SU-DHL-6 (cell line): ENCODE measurements around the gene DHX38.

ENCODE experiments used
- H2AFZ ChIP-seq: fragments of 200-600 bp; sonication (generic); 2 replicates; pipeline ENCODE4 v1.6.1; 2014; ENCODE audit warnings: low read depth, mild to moderate bottlenecking, moderate library complexity, mixed read lengths, antibody characterized with exemption, low read length; ENCODE audit not compliant: severe bottlenecking
- H3F3A ChIP-seq: fragments of 200-600 bp; shearing (Covaris generic); 2 replicates; pipeline ENCODE4 v1.6.0; 2016; ENCODE audit warnings: antibody characterized with exemption, mild to moderate bottlenecking; ENCODE audit not compliant: insufficient read depth
- H3K27ac ChIP-seq: fragments of 200-600 bp; sonication (generic); 2 replicates; pipeline ENCODE4 v1.5.1; 2016; ENCODE audit warnings: low read depth, mild to moderate bottlenecking, low read length, moderate library complexity, mixed read lengths
- H3K27me3 ChIP-seq: fragments of 200-600 bp; sonication (generic), shearing (Covaris generic); 2 replicates; pipeline ENCODE4 v1.6.0; 2014; ENCODE audit warnings: mild to moderate bottlenecking, low read length
- H3K36me3 ChIP-seq: fragments of 200-600 bp; sonication (generic); 2 replicates; pipeline ENCODE4 v1.6.1; 2014; ENCODE audit warnings: mild to moderate bottlenecking, low read length, mixed read lengths
- H3K4me2 ChIP-seq: fragments of 300-600, 200-600 bp; shearing (Covaris generic), sonication (generic); 2 replicates; pipeline ENCODE4 v1.6.0; 2014; ENCODE audit warnings: low read length, low read depth, mild to moderate bottlenecking; ENCODE audit not compliant: poor library complexity, severe bottlenecking
- H3K4me3 ChIP-seq: fragments of 200-600 bp; sonication (generic); 2 replicates; pipeline ENCODE4 v1.5.1; 2014; ENCODE audit warnings: antibody characterized with exemption, low read length, mild to moderate bottlenecking, mixed read lengths; ENCODE audit not compliant: insufficient read depth, poor library complexity, severe bottlenecking
- H3K79me2 ChIP-seq: fragments of 200-600 bp; sonication (generic); 2 replicates; pipeline ENCODE4 v1.6.1; 2014; ENCODE audit warnings: mild to moderate bottlenecking, low read length, moderate library complexity; ENCODE audit not compliant: insufficient read depth
- H3K9ac ChIP-seq: fragments of 200-600 bp; sonication (generic); 2 replicates; pipeline ENCODE4 v1.7.0; 2014; ENCODE audit warnings: mild to moderate bottlenecking, low read length
- H3K9me2 ChIP-seq: fragments of 200-600 bp; sonication (generic); replicated peaks from 2 replicates; pipeline ENCODE4 v1.6.1; 2014; ENCODE audit warnings: low read length; ENCODE audit not compliant: insufficient read depth
- H3K9me3 ChIP-seq: fragments of 200-600 bp; sonication (generic); 2 replicates; pipeline ENCODE4 v1.6.1; 2014; ENCODE audit warnings: low read length, mixed read lengths; ENCODE audit not compliant: insufficient read depth
- H4K20me1 ChIP-seq: fragments of 200-600 bp; sonication (generic); 2 replicates; pipeline ENCODE4 v1.6.1; 2014; ENCODE audit warnings: low read depth, mild to moderate bottlenecking, antibody characterized with exemption, low read length, moderate library complexity, mixed read lengths
- EZH2phosphoT487 ChIP-seq: fragments of 200-600 bp; sonication (generic), shearing (Covaris generic); conservative IDR thresholded peaks from 2 replicates; pipeline ENCODE4 v1.6.1; 2018; ENCODE audit warnings: mild to moderate bottlenecking, antibody characterized with exemption, low read length, moderate library complexity, mixed read lengths
- TF ChIP-seq, protein P1 (sequence below): fragments of 200-600 bp; sonication (generic); IDR thresholded peaks from one replicate; pipeline ENCODE4 v1.5.1; 2017; ENCODE audit warnings: antibody characterized with exemption, mild to moderate bottlenecking, low read length, moderate library complexity; ENCODE audit not compliant: insufficient read depth, poor library complexity, severe bottlenecking

Gene DHX38

GRCh38 chr16:72112452-72112792, 18.8 kb downstream of the DHX38 start:
- Histone ChIP-seq H2AFZ (no peak overlapping the region), H3K79me2 (no peaks in the 10 kb centered on the region), H3K36me3 (peaks cover 2% of the 10 kb centered on the region; the same call in 1 of the 2 replicates), H3K9me3 (no peaks in the 10 kb centered on the region), H3F3A (no peaks in the 10 kb centered on the region), H3K27me3 (no peaks in the 10 kb centered on the region), H3K4me3 (no peak overlapping the region), H3K27ac (no peak overlapping the region), H3K9me2 (no peaks in the 10 kb centered on the region), H3K9ac (no peak overlapping the region), H4K20me1 (no peaks in the 10 kb centered on the region), H3K4me2 (no peak overlapping the region)
- TF ChIP-seq, protein P1, sequence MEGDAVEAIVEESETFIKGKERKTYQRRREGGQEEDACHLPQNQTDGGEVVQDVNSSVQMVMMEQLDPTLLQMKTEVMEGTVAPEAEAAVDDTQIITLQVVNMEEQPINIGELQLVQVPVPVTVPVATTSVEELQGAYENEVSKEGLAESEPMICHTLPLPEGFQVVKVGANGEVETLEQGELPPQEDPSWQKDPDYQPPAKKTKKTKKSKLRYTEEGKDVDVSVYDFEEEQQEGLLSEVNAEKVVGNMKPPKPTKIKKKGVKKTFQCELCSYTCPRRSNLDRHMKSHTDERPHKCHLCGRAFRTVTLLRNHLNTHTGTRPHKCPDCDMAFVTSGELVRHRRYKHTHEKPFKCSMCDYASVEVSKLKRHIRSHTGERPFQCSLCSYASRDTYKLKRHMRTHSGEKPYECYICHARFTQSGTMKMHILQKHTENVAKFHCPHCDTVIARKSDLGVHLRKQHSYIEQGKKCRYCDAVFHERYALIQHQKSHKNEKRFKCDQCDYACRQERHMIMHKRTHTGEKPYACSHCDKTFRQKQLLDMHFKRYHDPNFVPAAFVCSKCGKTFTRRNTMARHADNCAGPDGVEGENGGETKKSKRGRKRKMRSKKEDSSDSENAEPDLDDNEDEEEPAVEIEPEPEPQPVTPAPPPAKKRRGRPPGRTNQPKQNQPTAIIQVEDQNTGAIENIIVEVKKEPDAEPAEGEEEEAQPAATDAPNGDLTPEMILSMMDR = no peak
- TF ChIP-seq EZH2phosphoT487 = no peak

GRCh38 chr16:72112906-72113615, 19.4 kb downstream of the DHX38 start:
- Histone ChIP-seq H3K9me2 (no peaks in the 10 kb centered on the region), H3K9ac (no peak overlapping the region), H3K79me2 (no peaks in the 10 kb centered on the region), H3K9me3 (no peaks in the 10 kb centered on the region), H3K27ac (no peak overlapping the region), H2AFZ (no peak overlapping the region), H3K36me3 (peaks cover 2% of the 10 kb centered on the region; the same call in 1 of the 2 replicates), H3K4me3 (no peak overlapping the region), H3K27me3 (no peaks in the 10 kb centered on the region), H3K4me2 (no peak overlapping the region), H4K20me1 (no peaks in the 10 kb centered on the region), H3F3A (no peaks in the 10 kb centered on the region)
- TF ChIP-seq, protein P1 = no peak
- no peak for TF ChIP-seq EZH2phosphoT487

GRCh38 chr16:72113616-72113945, 19.9 kb downstream of the DHX38 start:
- Histone ChIP-seq H3K79me2 (no peaks in the 10 kb centered on the region), H3K36me3 (0 out of 2 replicates have a peak, but pooled peaks cover 2% of the 10 kb centered on the region), H3K9me3 (no peaks in the 10 kb centered on the region), H4K20me1 (no peaks in the 10 kb centered on the region), H3F3A (no peaks in the 10 kb centered on the region), H3K27me3 (no peaks in the 10 kb centered on the region), H3K9me2 (no peaks in the 10 kb centered on the region), H2AFZ (no peak overlapping the region), H3K27ac (no peak overlapping the region), H3K9ac (no peak overlapping the region), H3K4me3 (no peak overlapping the region), H3K4me2 (no peak overlapping the region)
- TF ChIP-seq, protein P1 = no peak
- no peak for TF ChIP-seq EZH2phosphoT487
